HepG2 (cell line): ENCODE data around the gene PCBP1. TPM values are rescaled to one million over a fixed set of nuclear protein-coding genes. Genes with fewer than 3 reads are reported as not detected.

ENCODE experiments used
- ATF7-NPFF ChIP-seq: sonication (generic); formaldehyde crosslinking; IDR thresholded peaks from 2 replicates; pipeline ENCODE4 v1.8.1; 2023; ENCODE audit warnings: mild to moderate bottlenecking, low read depth, missing genetic modification reagents, moderate library complexity
- FOXA3 ChIP-seq: IDR thresholded peaks from 2 replicates; pipeline ENCODE4 v1.6.1; 2016; ENCODE audit warnings: missing genetic modification reagents, missing compliant biosample characterization
- GABPB1 ChIP-seq: IDR thresholded peaks from 2 replicates; pipeline ENCODE4 v1.6.1; 2016; ENCODE audit warnings: mild to moderate bottlenecking, missing genetic modification reagents, moderate library complexity, missing compliant biosample characterization
- GATAD2A ChIP-seq: IDR thresholded peaks from 2 replicates; pipeline ENCODE4 v1.6.1; 2016
- KMT2A ChIP-seq: sonication (generic); formaldehyde crosslinking; IDR thresholded peaks from 2 replicates; pipeline ENCODE4 v1.4.0; 2020; ENCODE audit warnings: missing genetic modification reagents
- NFYC ChIP-seq: IDR thresholded peaks from 2 replicates; pipeline ENCODE4 v1.6.1; 2016; ENCODE audit warnings: missing genetic modification reagents, missing compliant biosample characterization
- POLR2AphosphoS5 ChIP-seq: IDR thresholded peaks from 2 replicates; pipeline ENCODE4 v1.6.1; 2012; ENCODE audit warnings: low read depth, low read length
- REPIN1 ChIP-seq: sonication (generic); formaldehyde crosslinking; IDR thresholded peaks from 2 replicates; pipeline ENCODE4 v1.8.0; 2022; ENCODE audit warnings: missing genetic modification reagents, low read depth, mild to moderate bottlenecking, borderline replicate concordance
- STAG1 ChIP-seq: sonication (generic); formaldehyde crosslinking; IDR thresholded peaks from 2 replicates; pipeline ENCODE4 v1.4.0; 2020; ENCODE audit warnings: missing genetic modification reagents
- ZFP36L1 ChIP-seq: sonication (generic); formaldehyde crosslinking; IDR thresholded peaks from 2 replicates; pipeline ENCODE4 v1.8.0; 2022; ENCODE audit warnings: mild to moderate bottlenecking, missing genetic modification reagents, moderate library complexity
- ZFX ChIP-seq: sonication (generic); formaldehyde crosslinking; IDR thresholded peaks from 2 replicates; pipeline ENCODE4 v1.4.0; 2020; ENCODE audit warnings: mild to moderate bottlenecking, low read depth, missing genetic modification reagents, moderate library complexity
- ZFY ChIP-seq: sonication (generic); formaldehyde crosslinking; IDR thresholded peaks from 2 replicates; pipeline ENCODE4 v1.4.0; 2020; ENCODE audit warnings: missing genetic modification reagents
- ZNF101 ChIP-seq: sonication (generic); formaldehyde crosslinking; IDR thresholded peaks from 2 replicates; pipeline ENCODE4 v1.4.0; 2020; ENCODE audit warnings: mild to moderate bottlenecking, low read depth, missing genetic modification reagents, borderline replicate concordance
- ZNF501 ChIP-seq: sonication (generic); formaldehyde crosslinking; IDR thresholded peaks from 2 replicates; pipeline ENCODE4 v1.5.1; 2020; ENCODE audit warnings: mild to moderate bottlenecking, moderate library complexity, missing genetic modification reagents
- ZNF766 ChIP-seq: sonication (generic); formaldehyde crosslinking; IDR thresholded peaks from 2 replicates; pipeline ENCODE4 v1.5.0; 2020; ENCODE audit warnings: missing genetic modification reagents, borderline replicate concordance
- ZNF839 ChIP-seq: sonication (generic); formaldehyde crosslinking; IDR thresholded peaks from 2 replicates; pipeline ENCODE4 v1.4.0; 2020; ENCODE audit warnings: missing genetic modification reagents, mild to moderate bottlenecking, borderline replicate concordance
- ZSCAN21 ChIP-seq: sonication (generic); formaldehyde crosslinking; IDR thresholded peaks from 2 replicates; pipeline ENCODE4 v1.8.0; 2022; ENCODE audit warnings: mild to moderate bottlenecking, missing genetic modification reagents, moderate library complexity, borderline replicate concordance
- polyA plus RNA-seq, 8 experiments: library from polyadenylated mRNA; depleted of rRNA in 3 of 8; stranded (reverse) in 7 of 8; unstranded in 1 of 8; fragments of >200 nt; fragmentation: Illumina TruSeq in 4 of 8; extraction: Trizol in 4 of 8; gene quantifications; 2 replicates each; pipeline versions ENCODE4 v1.2.1 to v1.2.3, GENCODE V29; 2011 to 2016; ENCODE audit warnings: low read depth in 4 of 8, missing spikeins in 1 of 8, mixed read lengths in 1 of 8; ENCODE audit not compliant: insufficient read depth in 1 of 8
- total RNA-seq, 5 experiments: library from RNA; depleted of rRNA; stranded (reverse); fragments of >200 nt; fragmentation: Illumina TruSeq; extraction: Trizol; gene quantifications; 2 replicates each; pipeline ENCODE4 v1.2.3, GENCODE V29; 2016; ENCODE audit warnings: low read depth in 1 of 5
- TF ChIP-seq, protein P1 (sequence below): IDR thresholded peaks from 2 replicates; pipeline ENCODE4 v1.6.1; 2016
- TF ChIP-seq, protein P2 (sequence below): sonication (generic); formaldehyde crosslinking; IDR thresholded peaks from 2 replicates; pipeline ENCODE4 v1.4.0; 2020; ENCODE audit warnings: missing genetic modification reagents
- TF ChIP-seq, protein P3 (sequence below): sonication (generic); formaldehyde crosslinking; IDR thresholded peaks from 2 replicates; pipeline ENCODE4 v1.4.0; 2020; ENCODE audit warnings: missing genetic modification reagents, mild to moderate bottlenecking, borderline replicate concordance
- TF ChIP-seq, protein P4 (sequence below): sonication (generic); formaldehyde crosslinking; IDR thresholded peaks from 2 replicates; pipeline ENCODE4 v1.5.0; 2020; ENCODE audit warnings: missing genetic modification reagents
- TF ChIP-seq, protein P5 (sequence below): sonication (generic); formaldehyde crosslinking; conservative IDR thresholded peaks from 2 replicates; pipeline ENCODE4 v1.4.0; 2020; ENCODE audit warnings: missing genetic modification reagents

Gene PCBP1
- total and polyA plus RNA-seq, 2 of the 13 experiments (the other 11 are each of a cell fraction or from before 2014, with no cell fraction given) = 32.0 to 137 TPM

DNA sequence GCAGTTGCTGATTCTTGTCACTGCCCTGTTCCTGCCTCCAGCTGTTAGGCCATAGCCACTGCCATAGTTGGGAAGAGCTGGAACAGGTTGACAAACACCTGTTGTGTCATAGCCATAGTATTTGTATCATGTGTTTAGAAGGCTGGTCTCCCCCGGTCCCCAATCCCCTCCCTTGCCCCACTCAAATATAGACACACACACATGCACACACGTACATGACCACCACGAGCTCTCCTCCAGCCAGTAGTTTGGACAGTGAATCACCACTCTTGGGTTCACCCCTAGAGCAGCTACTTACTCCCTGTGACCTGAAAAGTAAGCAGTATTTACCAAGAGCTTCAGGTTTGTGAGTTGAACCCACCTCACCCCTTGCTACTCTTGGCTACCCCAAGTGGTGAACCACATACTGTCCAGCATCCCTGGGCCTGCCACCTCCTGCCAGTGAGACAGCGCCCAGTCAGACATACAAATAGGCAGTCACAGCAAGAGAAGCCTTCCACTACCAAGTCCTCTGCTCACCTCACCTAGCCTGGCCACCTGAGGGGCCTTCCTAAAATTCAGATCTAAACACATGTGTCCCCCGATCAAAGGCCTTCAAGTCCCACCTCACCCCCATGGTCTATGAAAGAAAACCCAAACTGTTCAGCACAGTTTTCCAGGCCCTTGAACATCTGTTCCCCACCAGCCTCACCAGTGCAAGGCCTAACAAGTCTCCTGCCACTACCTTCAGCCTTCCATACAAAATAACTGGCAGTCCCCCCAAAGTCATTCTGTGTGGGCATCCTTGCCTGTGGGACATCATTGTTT, 7.1 kb downstream of the PCBP1 start (continued):
- TF ChIP-seq ZNF839 (CRISPR knock-in tag) = no peak
- TF ChIP-seq, protein P1, sequence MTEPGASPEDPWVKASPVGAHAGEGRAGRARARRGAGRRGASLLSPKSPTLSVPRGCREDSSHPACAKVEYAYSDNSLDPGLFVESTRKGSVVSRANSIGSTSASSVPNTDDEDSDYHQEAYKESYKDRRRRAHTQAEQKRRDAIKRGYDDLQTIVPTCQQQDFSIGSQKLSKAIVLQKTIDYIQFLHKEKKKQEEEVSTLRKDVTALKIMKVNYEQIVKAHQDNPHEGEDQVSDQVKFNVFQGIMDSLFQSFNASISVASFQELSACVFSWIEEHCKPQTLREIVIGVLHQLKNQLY (CRISPR knock-in tag) = peak; percentile 14; the same call in 1 of the 2 replicates
- TF ChIP-seq STAG1 (CRISPR knock-in tag) = no peak
- TF ChIP-seq KMT2A = no peak
- TF ChIP-seq, protein P2, sequence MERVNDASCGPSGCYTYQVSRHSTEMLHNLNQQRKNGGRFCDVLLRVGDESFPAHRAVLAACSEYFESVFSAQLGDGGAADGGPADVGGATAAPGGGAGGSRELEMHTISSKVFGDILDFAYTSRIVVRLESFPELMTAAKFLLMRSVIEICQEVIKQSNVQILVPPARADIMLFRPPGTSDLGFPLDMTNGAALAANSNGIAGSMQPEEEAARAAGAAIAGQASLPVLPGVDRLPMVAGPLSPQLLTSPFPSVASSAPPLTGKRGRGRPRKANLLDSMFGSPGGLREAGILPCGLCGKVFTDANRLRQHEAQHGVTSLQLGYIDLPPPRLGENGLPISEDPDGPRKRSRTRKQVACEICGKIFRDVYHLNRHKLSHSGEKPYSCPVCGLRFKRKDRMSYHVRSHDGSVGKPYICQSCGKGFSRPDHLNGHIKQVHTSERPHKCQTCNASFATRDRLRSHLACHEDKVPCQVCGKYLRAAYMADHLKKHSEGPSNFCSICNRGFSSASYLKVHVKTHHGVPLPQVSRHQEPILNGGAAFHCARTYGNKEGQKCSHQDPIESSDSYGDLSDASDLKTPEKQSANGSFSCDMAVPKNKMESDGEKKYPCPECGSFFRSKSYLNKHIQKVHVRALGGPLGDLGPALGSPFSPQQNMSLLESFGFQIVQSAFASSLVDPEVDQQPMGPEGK (CRISPR knock-in tag) = no peak
- no peak for TF ChIP-seq NFYC (CRISPR knock-in tag)
- no peak; the same call in 1 of the 2 replicates for TF ChIP-seq REPIN1 (CRISPR knock-in tag)
- TF ChIP-seq, protein P3, sequence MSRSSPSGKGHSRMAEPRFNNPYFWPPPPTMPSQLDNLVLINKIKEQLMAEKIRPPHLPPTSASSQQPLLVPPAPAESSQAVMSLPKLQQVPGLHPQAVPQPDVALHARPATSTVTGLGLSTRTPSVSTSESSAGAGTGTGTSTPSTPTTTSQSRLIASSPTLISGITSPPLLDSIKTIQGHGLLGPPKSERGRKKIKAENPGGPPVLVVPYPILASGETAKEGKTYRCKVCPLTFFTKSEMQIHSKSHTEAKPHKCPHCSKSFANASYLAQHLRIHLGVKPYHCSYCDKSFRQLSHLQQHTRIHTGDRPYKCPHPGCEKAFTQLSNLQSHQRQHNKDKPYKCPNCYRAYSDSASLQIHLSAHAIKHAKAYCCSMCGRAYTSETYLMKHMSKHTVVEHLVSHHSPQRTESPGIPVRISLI = no peak
- TF ChIP-seq ZFP36L1 = peak; percentile 92; the same call in 1 of the 2 replicates
- TF ChIP-seq ZSCAN21 (CRISPR knock-in tag) = 0 out of 2 replicates have a peak, but pooled peaks have one; percentile 55
- TF ChIP-seq, protein P4, sequence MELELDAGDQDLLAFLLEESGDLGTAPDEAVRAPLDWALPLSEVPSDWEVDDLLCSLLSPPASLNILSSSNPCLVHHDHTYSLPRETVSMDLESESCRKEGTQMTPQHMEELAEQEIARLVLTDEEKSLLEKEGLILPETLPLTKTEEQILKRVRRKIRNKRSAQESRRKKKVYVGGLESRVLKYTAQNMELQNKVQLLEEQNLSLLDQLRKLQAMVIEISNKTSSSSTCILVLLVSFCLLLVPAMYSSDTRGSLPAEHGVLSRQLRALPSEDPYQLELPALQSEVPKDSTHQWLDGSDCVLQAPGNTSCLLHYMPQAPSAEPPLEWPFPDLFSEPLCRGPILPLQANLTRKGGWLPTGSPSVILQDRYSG (CRISPR knock-in tag) = no peak
- TF ChIP-seq, protein P5, sequence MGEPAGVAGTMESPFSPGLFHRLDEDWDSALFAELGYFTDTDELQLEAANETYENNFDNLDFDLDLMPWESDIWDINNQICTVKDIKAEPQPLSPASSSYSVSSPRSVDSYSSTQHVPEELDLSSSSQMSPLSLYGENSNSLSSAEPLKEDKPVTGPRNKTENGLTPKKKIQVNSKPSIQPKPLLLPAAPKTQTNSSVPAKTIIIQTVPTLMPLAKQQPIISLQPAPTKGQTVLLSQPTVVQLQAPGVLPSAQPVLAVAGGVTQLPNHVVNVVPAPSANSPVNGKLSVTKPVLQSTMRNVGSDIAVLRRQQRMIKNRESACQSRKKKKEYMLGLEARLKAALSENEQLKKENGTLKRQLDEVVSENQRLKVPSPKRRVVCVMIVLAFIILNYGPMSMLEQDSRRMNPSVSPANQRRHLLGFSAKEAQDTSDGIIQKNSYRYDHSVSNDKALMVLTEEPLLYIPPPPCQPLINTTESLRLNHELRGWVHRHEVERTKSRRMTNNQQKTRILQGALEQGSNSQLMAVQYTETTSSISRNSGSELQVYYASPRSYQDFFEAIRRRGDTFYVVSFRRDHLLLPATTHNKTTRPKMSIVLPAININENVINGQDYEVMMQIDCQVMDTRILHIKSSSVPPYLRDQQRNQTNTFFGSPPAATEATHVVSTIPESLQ = no peak
- 0 out of 2 replicates have a peak, but pooled peaks have one; percentile 11 for TF ChIP-seq GATAD2A (CRISPR knock-in tag)
- TF ChIP-seq FOXA3 (CRISPR knock-in tag) = no peak; the same call in 1 of the 2 replicates
- TF ChIP-seq ZNF766 (CRISPR knock-in tag) = no peak
- TF ChIP-seq GABPB1 (CRISPR knock-in tag) = no peak
- TF ChIP-seq ATF7-NPFF (CRISPR knock-in tag) = 0 out of 2 replicates have a peak, but pooled peaks have one; percentile 4
- TF ChIP-seq ZNF501 (CRISPR knock-in tag) = peak; percentile 85; the same call in 1 of the 2 replicates
- no peak for TF ChIP-seq ZNF101 (CRISPR knock-in tag)
- TF ChIP-seq ZFY = no peak
- TF ChIP-seq POLR2AphosphoS5 = peak; percentile 21; the same call in 1 of the 2 replicates
- TF ChIP-seq ZFX (CRISPR knock-in tag) = peak; percentile 47
